ENCODE data around the gene PTPRG. TPM values are rescaled to one million over a fixed set of nuclear protein-coding genes. Genes with fewer than 3 reads are reported as not detected.

PTPRG gene
- polyA plus RNA-seq, 3 donors = not detected

DNA sequence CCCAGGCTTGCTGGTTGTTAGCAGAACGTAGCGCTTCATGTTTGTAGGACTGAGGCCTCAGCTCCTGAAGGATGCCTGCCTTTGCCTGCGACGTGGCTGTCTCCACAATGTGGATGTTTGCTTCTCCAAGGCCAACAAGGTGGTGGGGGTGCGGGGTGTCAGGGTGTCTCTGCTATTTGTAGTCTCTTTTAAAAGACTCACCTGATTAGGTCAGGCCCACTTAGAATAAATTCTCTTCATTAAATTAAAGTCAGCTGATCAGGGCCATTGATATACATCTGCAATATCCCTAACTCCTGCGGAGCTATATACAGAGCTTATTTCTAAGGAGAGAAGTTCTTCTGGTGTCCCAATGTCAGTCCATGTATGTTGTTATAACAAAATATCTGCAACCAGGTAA is 44.8 kb downstream of the PTPRG start:
- no peak overlapping the region for H2AFZ ChIP-seq (ENCODE audit: insufficient read depth, low read depth, low read length, poor library complexity, severe bottlenecking)
- no peaks in the 10 kb centered on the region for H3K36me3 ChIP-seq (replicated peaks in 1 of 2; ENCODE audit: control insufficient read depth in 1 of 2, insufficient read depth in 2 of 2, low read length in 2 of 2)
- H3K36me3 Mint-ChIP-seq = no peaks in the 10 kb centered on the region
- peaks cover 4 to 20% of the 10 kb centered on the region in 2 donors for H3K9me3 ChIP-seq (replicated peaks in 1 of 2; ENCODE audit: control insufficient read depth in 1 of 2, insufficient read depth in 1 of 2, low read length in 2 of 2)
- H3K4me3 Mint-ChIP-seq = no peak overlapping the region
- DNase-seq = no peak
- H3K4me3 ChIP-seq (replicated peaks in 1 of 3; ENCODE audit: low read depth in 2 of 3, low read length in 3 of 3) = no peak overlapping the region
- H4K20me1 ChIP-seq (ENCODE audit: insufficient read depth, low read length) = no peaks in the 10 kb centered on the region
- H3K27me3 ChIP-seq (ENCODE audit: control insufficient read depth in 2 of 2, insufficient read depth in 2 of 2, low read length in 2 of 2) = no peaks in the 10 kb centered on the region
- H3K27ac Mint-ChIP-seq = no peak overlapping the region
- intact Hi-C loops (cut with micrococcal nuclease) = no loop called here
- H3K4me1 Mint-ChIP-seq = no peaks in the 10 kb centered on the region
- 75% methylated on average over 2 of the region's 6 CpGs for WGBS (ENCODE audit: insufficient coverage)
- no peak overlapping the region for H3K9ac ChIP-seq (ENCODE audit: insufficient read depth, low read length, poor library complexity, severe bottlenecking)
- no peaks in the 10 kb centered on the region for H3K79me2 ChIP-seq (ENCODE audit: insufficient read depth, low read length)
- H3K4me1 ChIP-seq (ENCODE audit: control insufficient read depth in 1 of 2, insufficient read depth in 2 of 2, low read length in 2 of 2) = no peaks in the 10 kb centered on the region
- H3K27me3 Mint-ChIP-seq (ENCODE audit: low read depth in 3 of 3) = peaks cover 0 to 7% (median 0%) of the 10 kb centered on the region in 3 donors
- peaks cover 0 to 14% (median 5%) of the 10 kb centered on the region in 7 donors for H3K9me3 Mint-ChIP-seq
- no peak overlapping the region for H3K27ac ChIP-seq (ENCODE audit: low read depth in 1 of 2, low read length in 2 of 2)
- TF ChIP-seq, protein P1, sequence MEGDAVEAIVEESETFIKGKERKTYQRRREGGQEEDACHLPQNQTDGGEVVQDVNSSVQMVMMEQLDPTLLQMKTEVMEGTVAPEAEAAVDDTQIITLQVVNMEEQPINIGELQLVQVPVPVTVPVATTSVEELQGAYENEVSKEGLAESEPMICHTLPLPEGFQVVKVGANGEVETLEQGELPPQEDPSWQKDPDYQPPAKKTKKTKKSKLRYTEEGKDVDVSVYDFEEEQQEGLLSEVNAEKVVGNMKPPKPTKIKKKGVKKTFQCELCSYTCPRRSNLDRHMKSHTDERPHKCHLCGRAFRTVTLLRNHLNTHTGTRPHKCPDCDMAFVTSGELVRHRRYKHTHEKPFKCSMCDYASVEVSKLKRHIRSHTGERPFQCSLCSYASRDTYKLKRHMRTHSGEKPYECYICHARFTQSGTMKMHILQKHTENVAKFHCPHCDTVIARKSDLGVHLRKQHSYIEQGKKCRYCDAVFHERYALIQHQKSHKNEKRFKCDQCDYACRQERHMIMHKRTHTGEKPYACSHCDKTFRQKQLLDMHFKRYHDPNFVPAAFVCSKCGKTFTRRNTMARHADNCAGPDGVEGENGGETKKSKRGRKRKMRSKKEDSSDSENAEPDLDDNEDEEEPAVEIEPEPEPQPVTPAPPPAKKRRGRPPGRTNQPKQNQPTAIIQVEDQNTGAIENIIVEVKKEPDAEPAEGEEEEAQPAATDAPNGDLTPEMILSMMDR (IDR thresholded peaks at IDR 0.05) = no peak
- H3K4me2 ChIP-seq (replicated peaks; ENCODE audit: extremely low read depth, low read length, poor library complexity, severe bottlenecking) = no peak overlapping the region

DNA sequence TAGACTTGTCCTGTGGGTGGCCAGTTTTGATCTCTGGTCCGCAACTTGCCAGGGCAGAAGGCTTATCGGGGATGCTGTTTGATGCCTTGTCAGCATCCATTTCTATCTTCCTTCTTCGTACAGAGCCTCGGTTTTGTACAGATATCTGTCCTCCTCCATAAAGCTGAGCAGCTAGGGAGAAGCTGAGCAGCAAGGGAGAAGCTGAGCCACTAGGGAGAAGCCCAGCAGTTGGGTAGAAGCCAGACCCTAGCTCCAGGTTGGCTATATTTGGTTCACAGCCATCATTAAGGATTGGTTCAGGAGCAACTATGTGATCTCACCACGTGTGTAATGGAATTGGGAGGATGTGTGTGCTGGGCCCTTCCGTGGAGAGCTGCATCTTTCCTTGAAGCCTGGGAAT is 46.7 kb downstream of the PTPRG start:
- no peaks in the 10 kb centered on the region for H3K4me1 ChIP-seq (ENCODE audit: control insufficient read depth in 1 of 2, insufficient read depth in 2 of 2, low read length in 2 of 2)
- Mint-ChIP-seq H3K36me3 (no peaks in the 10 kb centered on the region), H3K4me1 (no peaks in the 10 kb centered on the region), H3K27me3 (ENCODE audit: low read depth in 3 of 3) (peaks cover 0 to 7% (median 0%) of the 10 kb centered on the region in 3 donors), H3K9me3 (peaks cover 0 to 14% (median 5%) of the 10 kb centered on the region in 7 donors), H3K4me3 (no peak overlapping the region), H3K27ac (peak overlapping the region in 1 of 7 donors; percentile 42)
- H3K27ac ChIP-seq (ENCODE audit: low read depth in 1 of 2, low read length in 2 of 2) = no peak overlapping the region
- no peak for DNase-seq
- no peak overlapping the region for H3K4me2 ChIP-seq (replicated peaks; ENCODE audit: extremely low read depth, low read length, poor library complexity, severe bottlenecking)
- 91% methylated on average over 6 of the region's 6 CpGs for WGBS (ENCODE audit: insufficient coverage)
- no peak overlapping the region for H3K4me3 ChIP-seq (replicated peaks in 1 of 3; ENCODE audit: low read depth in 2 of 3, low read length in 3 of 3)
- no peak overlapping the region for H3K9ac ChIP-seq (ENCODE audit: insufficient read depth, low read length, poor library complexity, severe bottlenecking)
- H3K9me3 ChIP-seq (replicated peaks in 1 of 2; ENCODE audit: control insufficient read depth in 1 of 2, insufficient read depth in 1 of 2, low read length in 2 of 2) = peaks cover 4 to 18% of the 10 kb centered on the region in 2 donors
- TF ChIP-seq, protein P1 (IDR thresholded peaks at IDR 0.05) = no peak
- intact Hi-C loops (cut with micrococcal nuclease) = no loop called here
- no peaks in the 10 kb centered on the region for H3K36me3 ChIP-seq (replicated peaks in 1 of 2; ENCODE audit: control insufficient read depth in 1 of 2, insufficient read depth in 2 of 2, low read length in 2 of 2)
- H4K20me1 ChIP-seq (ENCODE audit: insufficient read depth, low read length) = no peaks in the 10 kb centered on the region
- H3K79me2 ChIP-seq (ENCODE audit: insufficient read depth, low read length) = no peaks in the 10 kb centered on the region
- H2AFZ ChIP-seq (ENCODE audit: insufficient read depth, low read depth, low read length, poor library complexity, severe bottlenecking) = no peak overlapping the region
- H3K27me3 ChIP-seq (ENCODE audit: control insufficient read depth in 2 of 2, insufficient read depth in 2 of 2, low read length in 2 of 2) = no peaks in the 10 kb centered on the region
